ENCODE measurements around the gene DBP. TPM values are rescaled to one million over a fixed set of nuclear protein-coding genes. Genes with fewer than 3 reads are reported as not detected.
"Not testable (repeated sequence)": the region's sequence is repeated elsewhere in the genome, so short reads cannot be mapped to it uniquely, and the experiment has no call there.

DBP gene
- total RNA-seq, 1 experiment from 2014 or later = 27.9 TPM

GRCh38 chr19:48639483-48640375 lies 2.5 kb upstream of the DBP start:
- peak; percentile 45 for DNase-seq (ENCODE audit: low spot score)

GRCh38 chr19:48638831-48639381 lies 1.7 kb upstream of the DBP start:
- DNase-seq (ENCODE audit: low spot score) = no peak

- peak; percentile 95 for DNase-seq (ENCODE audit: low spot score)
Measured at GRCh38 chr19:48637948-48638830, 1.0 kb upstream of the DBP start.

- peak; percentile 99 for DNase-seq (ENCODE audit: low spot score)
Measured at GRCh38 chr19:48637449-48637947, 319 bp upstream of the DBP start.

- DNase-seq (ENCODE audit: low spot score) = peak; percentile 48
Measured at GRCh38 chr19:48635966-48636858, 967 bp downstream of the DBP start.

GRCh38 chr19:48635263-48635965 lies 1.8 kb downstream of the DBP start:
- peak; percentile 73 for DNase-seq (ENCODE audit: low spot score)

- DNase-seq (ENCODE audit: low spot score) = peak; percentile 97
Measured at GRCh38 chr19:48634424-48635262, 2.5 kb downstream of the DBP start.

DNA sequence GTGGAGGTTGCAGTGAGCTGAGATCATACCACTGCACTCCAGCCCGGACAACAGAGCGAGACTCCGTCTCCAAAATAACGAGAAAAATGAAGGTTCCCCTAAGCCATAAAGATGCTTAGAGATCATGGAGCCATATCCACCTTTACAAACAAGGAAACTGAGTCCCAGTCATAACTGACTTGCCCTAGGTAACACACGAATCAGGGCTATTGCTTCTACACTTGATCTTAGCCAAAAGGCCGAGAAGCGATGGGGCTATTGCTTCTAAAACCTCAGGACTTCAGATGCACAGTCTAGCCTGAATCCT lies 3.2 kb downstream of the DBP start:
- no peak for DNase-seq (ENCODE audit: low spot score)

DNA sequence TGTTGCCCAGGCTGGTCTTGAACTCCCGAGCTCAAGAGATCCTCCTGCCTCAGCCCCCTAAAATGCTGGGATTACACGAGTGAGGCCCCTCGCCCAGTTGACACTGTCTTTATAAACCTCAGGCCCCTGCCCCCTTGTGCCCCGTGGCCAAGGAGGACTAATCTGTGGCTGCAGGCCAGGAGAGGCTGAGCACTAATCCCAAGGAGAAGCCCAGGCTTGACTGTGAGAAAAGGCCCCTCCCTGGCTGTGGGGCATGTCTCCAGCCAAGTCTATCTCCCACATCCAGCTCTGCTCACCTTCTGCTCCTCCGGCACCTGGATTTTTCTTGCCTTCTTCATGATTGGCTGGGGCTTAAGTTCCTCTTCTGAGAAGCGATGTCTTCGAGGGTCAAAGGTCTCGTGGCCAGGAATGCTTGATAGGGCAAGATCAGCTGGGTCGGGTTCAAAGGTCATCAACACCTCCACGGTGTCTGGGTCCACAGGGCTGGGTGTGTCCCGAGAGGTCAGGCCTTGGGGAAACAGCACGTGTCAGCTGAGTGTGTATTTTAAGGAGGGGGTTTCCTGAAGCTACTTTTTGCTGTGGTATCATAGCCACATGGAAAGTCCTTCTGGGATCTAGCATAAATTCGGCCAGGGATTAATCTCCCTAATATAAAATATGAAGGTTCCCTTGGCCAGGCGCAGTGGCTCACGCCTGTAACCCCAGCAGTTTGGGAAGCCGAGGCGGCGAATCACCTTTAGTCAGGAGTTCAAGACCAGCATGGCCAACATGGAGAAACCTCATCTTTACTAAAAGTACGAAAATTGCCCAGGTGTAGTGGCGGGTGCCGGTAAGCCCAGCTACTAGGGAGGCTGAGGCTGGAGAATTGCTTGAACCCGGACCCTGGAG lies 3.8 kb downstream of the DBP start:
- no peak for DNase-seq (ENCODE audit: low spot score)

DNA sequence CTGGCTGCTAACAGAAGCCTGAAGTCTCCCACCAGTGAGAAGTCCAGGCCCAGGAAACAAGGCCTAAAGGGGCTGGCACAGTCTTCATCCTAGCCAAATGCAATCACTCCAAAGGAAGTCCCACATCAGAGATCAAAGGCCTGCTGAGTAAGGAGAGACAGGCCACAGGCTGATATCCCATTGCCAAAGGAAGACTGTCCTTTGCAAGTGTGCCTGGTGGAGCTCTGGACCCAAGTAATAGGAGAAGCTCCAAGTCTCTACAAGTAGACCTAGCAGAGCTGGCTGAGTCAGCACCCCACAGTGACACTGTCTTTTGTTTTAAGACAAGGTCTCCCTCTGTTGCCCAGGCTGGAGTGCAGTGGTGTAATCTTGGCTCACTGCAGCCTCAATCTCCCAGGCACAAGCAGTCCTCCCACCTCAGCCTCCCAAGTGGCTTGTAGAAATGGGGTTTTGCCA lies 4.5 kb downstream of the DBP start:
- DNase-seq (ENCODE audit: low spot score) = peak; percentile 33

GRCh38 chr19:48632286-48632685 lies 4.9 kb downstream of the DBP start:
- not testable (repeated sequence) for DNase-seq (ENCODE audit: low spot score)

- DNase-seq (ENCODE audit: low spot score) = peak; percentile 64
Measured at GRCh38 chr19:48631225-48631624, 6.0 kb downstream of the DBP start.

DNA sequence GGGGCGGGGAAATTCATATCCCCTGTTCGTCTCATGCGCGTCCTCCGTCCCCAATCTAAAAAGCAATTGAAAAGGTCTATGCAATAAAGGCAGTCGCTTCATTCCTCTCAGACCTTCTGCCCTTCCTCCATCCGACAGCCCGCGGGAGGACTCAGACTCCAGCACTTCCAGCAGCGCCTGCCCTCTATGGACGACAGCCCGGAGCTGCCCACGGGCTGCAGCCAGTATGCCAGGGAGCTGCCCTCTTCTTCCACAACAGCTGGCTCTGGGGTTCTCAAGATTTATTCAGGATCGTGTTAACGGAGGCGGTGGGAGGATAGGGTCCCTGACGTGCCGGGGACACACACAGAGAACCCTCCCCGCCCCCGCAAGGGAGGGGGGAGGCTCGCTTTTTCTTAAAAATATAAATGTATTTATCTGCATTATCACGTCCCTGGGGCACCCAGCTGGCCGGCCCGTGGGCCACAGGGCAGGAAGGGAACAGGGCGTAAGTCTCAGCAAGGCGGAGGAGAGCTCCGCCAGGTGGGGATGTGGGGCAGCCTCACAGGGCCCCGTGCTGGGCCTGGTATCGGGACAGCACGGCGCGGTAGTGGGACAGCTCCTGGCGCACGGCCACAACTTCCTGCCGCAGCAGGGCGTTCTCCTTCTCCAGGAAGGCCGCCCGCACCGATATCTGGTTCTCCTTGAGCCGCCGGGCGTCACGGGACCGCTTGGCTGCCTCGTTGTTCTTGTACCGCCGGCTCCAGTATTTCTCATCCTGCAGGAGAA lies 6.7 kb downstream of the DBP start:
- DNase-seq (ENCODE audit: low spot score) = peak; percentile 90

DNA sequence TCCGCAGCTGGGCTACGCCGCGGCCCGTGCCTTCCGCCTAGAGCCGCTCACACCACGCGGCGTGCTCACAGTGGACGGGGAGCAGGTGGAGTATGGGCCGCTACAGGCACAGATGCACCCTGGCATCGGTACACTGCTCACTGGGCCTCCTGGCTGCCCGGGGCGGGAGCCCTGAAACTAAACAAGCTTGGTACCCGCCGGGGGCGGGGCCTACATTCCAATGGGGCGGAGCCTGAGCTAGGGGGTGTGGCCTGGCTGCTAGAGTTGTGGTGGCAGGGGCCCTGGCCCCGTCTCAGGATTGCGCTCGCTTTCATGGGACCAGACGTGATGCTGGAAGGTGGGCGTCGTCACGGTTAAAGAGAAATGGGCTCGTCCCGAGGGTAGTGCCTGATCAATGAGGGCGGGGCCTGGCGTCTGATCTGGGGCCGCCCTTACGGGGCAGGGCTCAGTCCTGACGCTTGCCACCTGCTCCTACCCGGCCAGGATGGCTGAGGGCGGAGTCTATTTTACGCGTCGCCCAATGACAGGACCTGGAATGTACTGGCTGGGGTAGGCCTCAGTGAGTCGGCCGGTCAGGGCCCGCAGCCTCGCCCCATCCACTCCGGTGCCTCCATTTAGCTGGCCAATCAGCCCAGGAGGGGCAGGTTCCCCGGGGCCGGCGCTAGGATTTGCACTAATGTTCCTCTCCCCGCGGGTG lies 7.4 kb downstream of the DBP start:
- DNase-seq (ENCODE audit: low spot score) = peak; percentile 98

DNA sequence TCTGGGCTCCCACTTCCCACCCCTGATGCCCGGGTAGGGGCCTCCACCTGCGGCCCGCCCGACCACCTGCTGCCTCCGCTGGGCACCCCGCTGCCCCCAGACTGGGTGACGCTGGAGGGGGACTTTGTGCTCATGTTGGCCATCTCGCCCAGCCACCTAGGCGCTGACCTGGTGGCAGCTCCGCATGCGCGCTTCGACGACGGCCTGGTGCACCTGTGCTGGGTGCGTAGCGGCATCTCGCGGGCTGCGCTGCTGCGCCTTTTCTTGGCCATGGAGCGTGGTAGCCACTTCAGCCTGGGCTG lies 7.9 kb downstream of the DBP start:
- no peak for DNase-seq (ENCODE audit: low spot score)

- no peak for DNase-seq (ENCODE audit: low spot score)
Measured at GRCh38 chr19:48628486-48629296, 8.5 kb downstream of the DBP start.

Data from HT-29 (cell line).